Measurements from ENCODE around the gene FUT2.

- TF ChIP-seq CTCF (conservative IDR thresholded peaks at IDR 0.05; ENCODE audit: low read length) (no peak), EZH2phosphoT487 (IDR thresholded peaks at IDR 0.05; ENCODE audit: borderline replicate concordance) (no peak)
These were observed 41.7 kb downstream of the FUT2 start for GRCh38 chr19:48737360-48737998.

All from Loucy (cell line).